Measurements from ENCODE around the gene ZNF592.
"Not testable (repeated sequence)": the region's sequence is repeated elsewhere in the genome, so short reads cannot be mapped to it uniquely, and the experiment has no call there.

Gene ZNF592

GRCh38 chr15:84741121-84741520 lies 7.3 kb upstream of the ZNF592 start:
- DNase-seq (ENCODE audit: low read depth), result no peak

GRCh38 chr15:84747416-84748273 lies 747 bp upstream of the ZNF592 start:
- DNase-seq (ENCODE audit: low read depth), result peak; percentile 58

DNA sequence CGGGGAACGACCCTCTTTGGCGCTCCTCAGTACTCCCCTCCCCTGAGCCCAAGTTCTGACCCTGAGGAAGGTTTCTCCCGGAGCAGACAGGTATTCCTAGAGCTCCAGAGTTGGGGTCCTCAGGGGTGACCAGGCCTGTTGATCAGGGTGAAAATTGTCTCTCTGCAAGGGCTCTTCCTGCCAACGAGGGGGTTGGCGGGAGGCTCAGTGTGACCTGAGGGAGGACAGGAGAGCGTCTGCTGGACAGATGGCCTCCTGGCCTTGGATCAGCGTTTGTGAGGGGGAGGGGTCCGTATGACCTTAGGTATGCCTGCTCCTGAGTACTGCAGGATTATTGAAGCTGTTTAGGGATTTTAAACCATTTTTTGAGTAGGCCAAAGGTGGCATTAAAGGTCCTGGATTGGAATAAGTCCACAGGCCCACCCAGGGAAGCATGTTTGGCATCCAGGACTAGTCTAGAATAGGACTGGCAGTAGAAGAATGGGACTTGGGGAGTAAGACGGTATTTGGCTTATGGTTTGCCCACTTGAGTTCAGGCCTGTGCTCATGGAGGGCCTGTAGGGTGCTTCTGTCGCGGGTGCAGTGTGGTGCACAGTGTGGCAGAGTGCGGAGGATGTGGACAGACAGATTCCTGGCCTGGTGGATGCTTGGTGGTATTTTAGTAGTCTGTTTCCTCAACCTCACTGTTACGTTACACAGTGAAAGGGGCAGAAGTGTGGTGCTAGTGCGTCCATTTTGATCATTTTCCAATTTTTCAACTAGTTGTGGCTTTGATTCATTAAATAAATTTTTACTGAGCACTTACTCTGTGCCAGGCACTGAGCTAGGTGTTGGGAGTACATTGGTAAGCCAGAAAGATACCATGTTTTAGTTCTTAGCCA lies 959 bp downstream of the ZNF592 start:
- peak; percentile 27 for DNase-seq (ENCODE audit: low read depth)

- DNase-seq (ENCODE audit: low read depth), result no peak
These were observed 2.2 kb downstream of the ZNF592 start for GRCh38 chr15:84750583-84751092.

DNA sequence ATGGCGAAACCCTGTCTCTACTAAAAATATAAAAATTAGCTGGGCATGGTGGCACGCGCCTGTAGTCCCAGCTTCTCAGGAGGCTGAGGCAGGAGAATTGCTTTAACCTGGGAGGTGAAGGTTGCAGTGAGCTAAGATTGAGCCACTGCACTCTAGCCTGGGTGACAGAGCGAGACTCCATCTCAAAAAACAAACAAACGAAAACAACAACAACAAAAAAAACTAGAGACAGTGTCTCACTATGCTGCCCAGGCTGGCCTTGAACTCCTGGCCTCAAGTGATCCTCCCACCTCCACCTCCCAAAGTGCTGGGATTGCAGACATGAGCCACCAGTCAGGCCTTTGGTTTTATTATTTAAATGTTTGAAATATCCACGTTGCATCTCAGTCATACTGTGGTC lies 3.3 kb downstream of the ZNF592 start:
- not testable (repeated sequence) for DNase-seq (ENCODE audit: low read depth)

DNA sequence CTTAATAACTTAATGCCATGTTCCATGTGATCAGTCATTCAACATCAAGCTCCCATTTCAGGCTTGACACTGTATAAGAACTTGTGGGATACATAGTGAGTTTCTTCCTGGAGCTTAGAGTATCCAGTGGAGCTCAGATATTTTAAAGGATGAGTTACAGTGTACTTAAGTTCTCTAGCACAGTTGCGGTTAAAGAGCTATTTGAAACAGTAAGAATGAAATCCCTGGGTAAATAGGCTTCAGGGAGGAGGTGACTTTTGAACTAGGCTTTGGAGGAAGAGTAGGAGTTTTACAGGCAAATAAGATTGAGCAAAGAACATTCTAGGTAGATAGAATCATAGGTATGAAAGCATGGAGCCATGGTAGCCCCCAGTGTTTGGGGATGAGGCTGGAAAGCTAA lies 3.8 kb downstream of the ZNF592 start:
- DNase-seq (ENCODE audit: low read depth), result no peak

GRCh38 chr15:84752700-84753099 lies 4.3 kb downstream of the ZNF592 start:
- DNase-seq (ENCODE audit: low read depth), result no peak

GRCh38 chr15:84754889-84755288 lies 6.5 kb downstream of the ZNF592 start:
- DNase-seq (ENCODE audit: low read depth), result not testable (repeated sequence)

DNA sequence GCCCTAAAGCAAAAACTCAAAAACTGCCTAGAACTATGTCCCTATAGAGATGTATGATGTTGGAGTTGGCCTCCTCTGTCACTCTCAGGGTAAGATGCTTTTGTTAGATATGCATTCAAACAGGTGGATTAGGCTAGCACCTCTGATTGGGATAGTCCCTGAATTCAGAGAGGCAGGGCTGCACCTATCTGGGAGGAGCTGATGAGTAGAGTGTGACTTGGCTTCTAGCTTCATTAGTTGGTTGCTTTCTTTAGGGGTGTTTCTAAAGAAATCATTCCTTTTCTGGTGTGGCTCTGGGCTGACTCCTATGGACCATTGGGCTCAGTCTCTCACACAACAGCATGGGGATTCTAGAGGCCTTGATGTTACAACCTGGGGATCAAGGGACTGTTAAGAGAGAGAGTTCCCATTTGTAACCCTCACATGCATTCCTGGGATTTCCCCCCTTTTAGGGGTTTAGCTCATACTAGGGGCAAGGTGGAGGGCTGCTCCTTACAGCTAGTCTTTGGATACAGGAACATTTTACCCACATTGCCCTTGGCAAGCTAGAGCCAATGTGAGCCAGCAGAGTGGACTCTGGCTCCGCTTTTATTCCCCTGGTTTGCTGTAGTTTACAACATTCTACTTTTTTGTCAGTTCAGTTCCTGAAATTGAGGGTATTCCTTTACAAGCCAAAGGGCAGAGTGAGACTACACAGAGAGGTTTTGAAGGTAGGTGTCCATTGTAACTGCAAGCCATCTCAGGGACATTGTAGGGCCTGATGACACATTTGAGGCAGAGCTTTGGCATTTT lies 7.5 kb downstream of the ZNF592 start:
- no peak for DNase-seq (ENCODE audit: low read depth)

GRCh38 chr15:84759018-84759417 lies 10.6 kb downstream of the ZNF592 start:
- no peak for DNase-seq (ENCODE audit: low read depth)

DNA sequence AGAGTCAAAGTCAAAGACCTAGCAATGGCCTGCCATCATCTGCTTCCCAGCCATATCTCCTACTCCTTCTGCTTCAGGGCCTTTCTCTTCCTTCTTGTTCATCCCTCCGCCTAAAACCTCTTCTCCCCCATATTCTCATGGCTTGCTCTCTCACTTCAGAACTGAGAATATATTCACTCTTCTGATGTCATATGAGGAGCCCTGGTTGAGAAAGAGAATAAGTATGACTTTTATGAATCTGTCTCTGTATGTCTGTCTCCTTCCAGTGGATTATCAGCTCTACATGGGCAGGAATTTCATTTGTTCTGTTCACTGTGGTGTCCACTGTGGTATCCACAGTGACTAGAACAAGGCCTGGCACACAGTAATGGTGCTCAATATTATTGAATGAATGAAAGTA lies 11.8 kb downstream of the ZNF592 start:
- no peak for DNase-seq (ENCODE audit: low read depth)

- DNase-seq (ENCODE audit: low read depth), result no peak
These were observed 13.3 kb downstream of the ZNF592 start for GRCh38 chr15:84761607-84762131.

- DNase-seq (ENCODE audit: low read depth), result no peak
These were observed 14.6 kb downstream of the ZNF592 start for GRCh38 chr15:84762840-84763572.

- no peak for DNase-seq (ENCODE audit: low read depth)
These were observed 16.2 kb downstream of the ZNF592 start for GRCh38 chr15:84764585-84764984.

- no peak for DNase-seq (ENCODE audit: low read depth)
These were observed 16.6 kb downstream of the ZNF592 start for GRCh38 chr15:84764989-84765388.

GRCh38 chr15:84765675-84766074 lies 17.3 kb downstream of the ZNF592 start:
- no peak for DNase-seq (ENCODE audit: low read depth)

DNA sequence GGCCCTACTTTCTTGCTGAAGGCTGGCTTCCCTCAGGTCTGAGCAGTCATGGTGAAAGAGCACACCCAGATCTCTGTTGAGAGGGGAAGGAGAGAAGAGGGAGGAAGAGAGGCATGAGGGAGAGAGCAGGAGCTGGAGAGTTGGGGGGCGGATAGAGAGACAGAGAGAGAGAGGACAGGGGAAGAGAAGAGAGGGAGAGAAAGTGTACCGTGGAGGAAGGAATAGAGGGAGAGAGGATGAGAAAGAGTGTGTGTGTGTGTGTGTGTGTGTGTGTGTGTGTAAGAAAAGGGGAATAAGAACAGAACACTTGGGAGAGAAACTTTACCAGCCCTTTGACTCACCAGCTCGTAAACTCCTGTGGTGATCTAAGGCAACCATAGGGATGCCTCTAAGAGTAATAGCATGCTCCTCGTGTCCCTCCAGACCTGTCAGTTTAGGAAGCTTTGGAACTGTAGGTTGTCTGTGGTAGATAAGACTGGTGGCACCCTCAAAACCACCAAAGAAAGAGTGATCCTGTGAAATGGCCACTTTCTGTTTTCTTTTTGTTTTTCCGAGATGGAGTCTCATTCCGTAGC lies 18.2 kb downstream of the ZNF592 start:
- no peak for DNase-seq (ENCODE audit: low read depth)

- no peak for DNase-seq (ENCODE audit: low read depth)
These were observed 23.6 kb downstream of the ZNF592 start for GRCh38 chr15:84772031-84772430.

- DNase-seq (ENCODE audit: low read depth), result no peak
These were observed 24.1 kb downstream of the ZNF592 start for GRCh38 chr15:84772467-84772866.

- no peak for DNase-seq (ENCODE audit: low read depth)
These were observed 25.3 kb downstream of the ZNF592 start for GRCh38 chr15:84773716-84774115.
